ENCODE measurements around the gene LRP1B.

DNA sequence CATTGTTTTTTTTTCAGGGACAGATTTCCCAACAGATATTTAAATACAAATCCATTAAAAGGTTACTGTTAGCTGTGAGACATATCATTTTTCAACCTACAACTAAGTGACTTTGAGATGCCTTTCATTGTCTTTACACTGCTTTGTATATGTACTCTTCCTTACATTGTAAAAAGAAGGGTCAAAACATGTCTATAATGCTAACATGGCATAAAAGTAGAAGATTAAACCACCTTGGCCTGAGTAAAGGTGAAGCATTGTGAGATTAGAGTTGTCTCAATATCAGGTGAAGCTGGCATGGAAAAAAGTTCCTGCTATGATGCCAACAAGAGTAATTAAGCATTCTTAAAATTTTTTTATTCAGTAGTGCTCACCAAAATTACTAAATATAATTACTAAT lies 1842.1 kb downstream of the LRP1B start:
- TF ChIP-seq CTCF (IDR thresholded peaks at IDR 0.05 in 4 of 5, conservative IDR thresholded peaks at IDR 0.05 in 1 of 5) (no peak), POLR2A (IDR thresholded peaks at IDR 0.05) (no peak)
